HCT116 (cell line): ENCODE measurements around the gene PRRX1. TPM values are rescaled to one million over a fixed set of nuclear protein-coding genes. Genes with fewer than 3 reads are reported as not detected.

ENCODE experiments used
- ATAC-seq: fragments of 200-7000 bp; cut with Tn5 transposase; 2 replicates; pipeline ENCODE4 v1.9.1; 2020; ENCODE audit warnings: mild to moderate bottlenecking, moderate library complexity
- BruUV-seq: library from RNA; stranded (reverse); fragments of 400-500 nt; replicated peaks from 2 replicates; lab custom pipeline; 2021; lab: Mats Ljungman, UMichigan
- CTCF ChIA-PET: fragments of 300-600 bp; sonication (Branson Sonifier 250); formaldehyde crosslinking; loops from one replicate; lab custom pipeline; 2021; ENCODE audit warnings: antibody characterized with exemption; lab: Charles Lee
- POLR2A ChIA-PET: fragments of 300-600, 350-600 bp; sonication (Branson Sonifier 250); formaldehyde crosslinking; loops from one replicate; lab custom pipeline; 2021; ENCODE audit warnings: antibody characterized with exemption; lab: Charles Lee
- RAD21 ChIA-PET, 2 experiments: fragments of 300-600 bp; sonication (Branson Sonifier 250); formaldehyde crosslinking; loops; one replicate each; lab custom pipeline; 2023; ENCODE audit warnings: low total read pairs in 2 of 2; ENCODE audit not compliant: uncharacterized antibody in 2 of 2, unreplicated experiment in 2 of 2, low non-redundant PET in 1 of 2; lab: Charles Lee
- DNase-seq: peaks from one replicate; pipeline ENCODE4 v3.0.0-alpha.2; 2010; ENCODE audit warnings: low read depth, low spot score
- H2AFZ ChIP-seq: fragments of 200-600 bp; shearing (Covaris generic), sonication (generic); 2 replicates; pipeline ENCODE4 v1.6.1; 2017; ENCODE audit warnings: low read depth, mixed run types, mixed read lengths, antibody characterized with exemption, low read length; ENCODE audit not compliant: poor library complexity, severe bottlenecking
- H3K27ac ChIP-seq: 2 replicates; pipeline ENCODE4 v1.5.1; 2012; ENCODE audit warnings: low read depth, low read length
- H3K27me3 ChIP-seq: fragments of 200-600 bp; sonication (generic); 2 replicates; pipeline ENCODE4 v1.6.1; 2016; ENCODE audit warnings: mixed run types, low read length, mixed read lengths; ENCODE audit not compliant: insufficient read depth
- H3K36me3 ChIP-seq, 2 experiments: fragments of 200-500 bp in 1 of 2; fragments of 200-600 bp in 1 of 2; sonication (Bioruptor generic) in 1 of 2; sonication (generic) in 1 of 2; 2 replicates each; pipeline versions ENCODE4 v1.5.1 to v1.6.1; 2014 to 2016; ENCODE audit warnings: low read length in 2 of 2, inconsistent platforms in 1 of 2, mixed read lengths in 1 of 2, mixed run types in 1 of 2; ENCODE audit not compliant: insufficient read depth in 2 of 2, control insufficient read depth in 1 of 2
- H3K4me1 ChIP-seq, 2 experiments: fragments of 200-600 bp in 1 of 2; sonication (generic) in 1 of 2; 2 replicates each; pipeline versions ENCODE4 v1.5.1 to v1.6.1; 2012 to 2017; ENCODE audit warnings: low read length in 2 of 2, inconsistent platforms in 1 of 2, mild to moderate bottlenecking in 1 of 2, mixed read lengths in 1 of 2, mixed run types in 1 of 2, moderate library complexity in 1 of 2; ENCODE audit not compliant: insufficient read depth in 2 of 2, control insufficient read depth in 1 of 2
- H3K4me2 ChIP-seq: fragments of 200-600 bp; sonication (generic); 2 replicates; pipeline ENCODE4 v1.6.1; 2017; ENCODE audit warnings: mixed run types, low read length, mixed read lengths
- H3K4me3 ChIP-seq, 2 experiments: fragments of 200-600 bp in 1 of 2; sonication (generic) in 1 of 2; replicated peaks in 1 of 2; 2 replicates each; pipeline ENCODE4 v1.5.1; 2011 to 2016; ENCODE audit warnings: low read length in 2 of 2, control low read depth in 1 of 2, low read depth in 1 of 2, mild to moderate bottlenecking in 1 of 2, mixed read lengths in 1 of 2, mixed run types in 1 of 2
- H3K79me2 ChIP-seq: fragments of 200-600 bp; sonication (generic); 2 replicates; pipeline ENCODE4 v1.6.1; 2017; ENCODE audit warnings: mild to moderate bottlenecking, mixed run types, low read length, moderate library complexity, mixed read lengths; ENCODE audit not compliant: insufficient read depth
- H3K9ac ChIP-seq: fragments of 200-600 bp; sonication (generic); 2 replicates; pipeline ENCODE4 v1.6.1; 2016; ENCODE audit warnings: low read length, mixed read lengths
- H3K9me2 ChIP-seq: fragments of 200-600 bp; sonication (generic), shearing (Covaris generic); 2 replicates; pipeline ENCODE4 v1.6.1; 2017; ENCODE audit warnings: mixed run types, mild to moderate bottlenecking, moderate library complexity; ENCODE audit not compliant: insufficient read depth
- H3K9me3 ChIP-seq, 2 experiments: fragments of 200-500 bp in 1 of 2; fragments of 200-600 bp in 1 of 2; sonication (Bioruptor generic) in 1 of 2; sonication (generic) in 1 of 2; 2 replicates each; pipeline ENCODE4 v1.6.1; 2014 to 2017; ENCODE audit warnings: low read length in 2 of 2, mixed read lengths in 2 of 2, inconsistent platforms in 1 of 2, low read depth in 1 of 2, mild to moderate bottlenecking in 1 of 2, mixed run types in 1 of 2, moderate library complexity in 1 of 2; ENCODE audit not compliant: control insufficient read depth in 1 of 2, insufficient read depth in 1 of 2
- H4K20me1 ChIP-seq: fragments of 200-600 bp; sonication (generic), shearing (Covaris generic); 2 replicates; pipeline ENCODE4 v1.6.1; 2017; ENCODE audit warnings: mixed run types, mild to moderate bottlenecking, moderate library complexity; ENCODE audit not compliant: insufficient read depth
- CEBPB ChIP-seq: IDR thresholded peaks from 2 replicates; pipeline ENCODE4 v1.6.1; 2012; ENCODE audit warnings: low read depth
- EGR1 ChIP-seq: IDR thresholded peaks from 2 replicates; pipeline ENCODE4 v1.6.1; 2012; ENCODE audit warnings: low read depth
- EZH2 ChIP-seq: fragments of 200-600 bp; sonication (generic); IDR thresholded peaks from 2 replicates; pipeline ENCODE4 v1.6.1; 2017; ENCODE audit warnings: antibody characterized with exemption, mixed run types
- FOSL1 ChIP-seq: IDR thresholded peaks from 2 replicates; pipeline ENCODE4 v1.6.1; 2012; ENCODE audit warnings: low read depth
- JUND ChIP-seq: IDR thresholded peaks from 2 replicates; pipeline ENCODE4 v1.6.1; 2012
- POLR2AphosphoS5 ChIP-seq: IDR thresholded peaks from 2 replicates; pipeline ENCODE4 v1.6.1; 2011; ENCODE audit warnings: mild to moderate bottlenecking, low read depth, low read length, moderate library complexity
- RAD21 ChIP-seq: IDR thresholded peaks from 2 replicates; pipeline ENCODE4 v1.6.1; 2012; ENCODE audit warnings: low read depth, mild to moderate bottlenecking
- SP1 ChIP-seq: IDR thresholded peaks from 2 replicates; pipeline ENCODE4 v1.6.1; 2012; ENCODE audit warnings: low read depth
- SRF ChIP-seq: IDR thresholded peaks from 2 replicates; pipeline ENCODE4 v1.6.1; 2012; ENCODE audit warnings: low read depth
- TCF7L2 ChIP-seq: IDR thresholded peaks from 2 replicates; pipeline ENCODE4 v1.7.0; 2011; ENCODE audit warnings: borderline replicate concordance, inconsistent platforms; ENCODE audit not compliant: insufficient read depth, insufficient read length; ENCODE audit errors: extremely low read depth
- YY1 ChIP-seq: IDR thresholded peaks from 2 replicates; pipeline ENCODE4 v1.6.1; 2011; ENCODE audit warnings: low read length, low read depth, moderate library complexity, mild to moderate bottlenecking; ENCODE audit not compliant: insufficient replicate concordance; ENCODE audit errors: extremely low read depth
- ZFX ChIP-seq: fragments of 450-650 bp; IDR thresholded peaks from 2 replicates; pipeline ENCODE4 v1.6.1; 2017
- ZNF274 ChIP-seq: fragments of 200-500 bp; sonication (Bioruptor generic); IDR thresholded peaks from 2 replicates; pipeline ENCODE4 v1.6.1; 2014; ENCODE audit warnings: mild to moderate bottlenecking, low read depth, low read length, inconsistent platforms
- intact Hi-C: fragments of 100-400 bp; cut with micrococcal nuclease; formaldehyde crosslinking; loops from 2 replicates; pipeline ENCODE4 v1.10.0; 2022
- total RNA-seq: library from RNA; stranded (reverse); gene quantifications from one replicate; pipeline ENCODE4 v1.2.1, GENCODE V29; 2021; ENCODE audit not compliant: unreplicated experiment
- TF ChIP-seq, protein P1 (sequence below): IDR thresholded peaks from 2 replicates; pipeline ENCODE4 v1.6.1; 2012
- TF ChIP-seq, protein P2 (sequence below): IDR thresholded peaks from 2 replicates; pipeline ENCODE4 v1.6.1; 2011; ENCODE audit warnings: mild to moderate bottlenecking, low read length, moderate library complexity; ENCODE audit not compliant: insufficient replicate concordance; ENCODE audit errors: extremely low read depth

PRRX1 gene
- total RNA-seq, 1 experiment from 2014 or later: 0.37 TPM

DNA sequence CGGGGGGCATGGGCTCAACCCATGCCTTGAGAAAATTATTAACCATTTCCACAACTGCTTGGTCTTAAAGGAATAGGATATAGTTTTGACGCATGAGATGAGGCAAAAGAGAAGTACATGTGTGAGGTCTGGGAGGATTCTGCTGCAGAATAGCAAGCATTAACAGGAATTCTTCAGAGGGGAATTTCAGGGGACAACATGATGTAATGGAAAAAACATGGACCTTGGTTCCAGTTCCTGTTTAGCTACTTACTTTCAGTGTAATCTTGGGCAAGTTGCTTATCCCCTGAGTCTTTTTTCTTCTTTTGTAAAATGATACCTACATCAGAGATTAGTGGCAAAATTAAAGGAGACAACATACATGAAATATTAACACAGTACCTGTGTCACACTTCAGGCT, 85.6 kb downstream of the PRRX1 start:
- no peak overlapping the region for H3K4me3 ChIP-seq
- no TSS peak for BruUV-seq
- DNase-seq: no peak
- no peak overlapping the region for H3K27ac ChIP-seq
- no peaks in the 10 kb centered on the region for H3K9me2 ChIP-seq
- ATAC-seq: no peak
- H3K36me3 ChIP-seq: no peaks in the 10 kb centered on the region
- no peak overlapping the region for H3K9ac ChIP-seq
- TF ChIP-seq JUND (no peak), CEBPB (no peak), YY1 (no peak), POLR2AphosphoS5 (no peak), TCF7L2 (no peak), SP1 (no peak), SRF (no peak), ZFX (no peak), ZNF274 (no peak), EGR1 (no peak), FOSL1 (no peak), EZH2 (no peak), RAD21 (no peak)
- TF ChIP-seq, protein P1, sequence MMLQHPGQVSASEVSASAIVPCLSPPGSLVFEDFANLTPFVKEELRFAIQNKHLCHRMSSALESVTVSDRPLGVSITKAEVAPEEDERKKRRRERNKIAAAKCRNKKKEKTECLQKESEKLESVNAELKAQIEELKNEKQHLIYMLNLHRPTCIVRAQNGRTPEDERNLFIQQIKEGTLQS: no peak
- TF ChIP-seq, protein P2, sequence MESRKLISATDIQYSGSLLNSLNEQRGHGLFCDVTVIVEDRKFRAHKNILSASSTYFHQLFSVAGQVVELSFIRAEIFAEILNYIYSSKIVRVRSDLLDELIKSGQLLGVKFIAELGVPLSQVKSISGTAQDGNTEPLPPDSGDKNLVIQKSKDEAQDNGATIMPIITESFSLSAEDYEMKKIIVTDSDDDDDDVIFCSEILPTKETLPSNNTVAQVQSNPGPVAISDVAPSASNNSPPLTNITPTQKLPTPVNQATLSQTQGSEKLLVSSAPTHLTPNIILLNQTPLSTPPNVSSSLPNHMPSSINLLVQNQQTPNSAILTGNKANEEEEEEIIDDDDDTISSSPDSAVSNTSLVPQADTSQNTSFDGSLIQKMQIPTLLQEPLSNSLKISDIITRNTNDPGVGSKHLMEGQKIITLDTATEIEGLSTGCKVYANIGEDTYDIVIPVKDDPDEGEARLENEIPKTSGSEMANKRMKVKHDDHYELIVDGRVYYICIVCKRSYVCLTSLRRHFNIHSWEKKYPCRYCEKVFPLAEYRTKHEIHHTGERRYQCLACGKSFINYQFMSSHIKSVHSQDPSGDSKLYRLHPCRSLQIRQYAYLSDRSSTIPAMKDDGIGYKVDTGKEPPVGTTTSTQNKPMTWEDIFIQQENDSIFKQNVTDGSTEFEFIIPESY: no peak
- 0 out of 2 replicates have a peak, but pooled peaks cover 4% of the 10 kb centered on the region for H3K27me3 ChIP-seq
- no peaks in the 10 kb centered on the region for H3K9me3 ChIP-seq
- no peaks in the 10 kb centered on the region for H4K20me1 ChIP-seq
- no peaks in the 10 kb centered on the region for H3K4me1 ChIP-seq
- no peak overlapping the region for H3K4me2 ChIP-seq
- intact Hi-C loops: no loop called here
- H2AFZ ChIP-seq: no peak overlapping the region
- ChIA-PET CTCF (no interaction called here), POLR2A (no interaction called here), RAD21 (no interaction called here)
- no peaks in the 10 kb centered on the region for H3K79me2 ChIP-seq
